ENCODE results near the gene DRAM1. TPM values are rescaled to one million over a fixed set of nuclear protein-coding genes. Genes with fewer than 3 reads are reported as not detected.

Gene DRAM1
- total RNA-seq, 1 donor from 2014 or later = 1.2 TPM

GRCh38 chr12:101845137-101845711 lies 32.2 kb upstream of the DRAM1 start:
- no peak overlapping the region for H3K27ac ChIP-seq
- no peaks in the 10 kb centered on the region for H4K20me1 ChIP-seq (ENCODE audit: low read depth)
- H3K9me3 Mint-ChIP-seq = no peaks in the 10 kb centered on the region
- no peak overlapping the region for H3K27ac Mint-ChIP-seq
- H3K79me2 ChIP-seq (ENCODE audit: low read depth) = no peaks in the 10 kb centered on the region
- H2AFZ ChIP-seq (replicated peaks) = no peak overlapping the region
- no peak overlapping the region for H3K4me2 ChIP-seq
- H3K4me1 ChIP-seq = no peaks in the 10 kb centered on the region
- H3K4me1 Mint-ChIP-seq = peaks cover 9% of the 10 kb centered on the region
- no peak for TF ChIP-seq EZH2phosphoT487 (IDR thresholded peaks at IDR 0.05)
- TF ChIP-seq CTCF (IDR thresholded peaks at IDR 0.05) = no peak
- TF ChIP-seq EZH2 (IDR thresholded peaks at IDR 0.05) = no peak
- DNase-seq (ENCODE audit: low spot score) = no peak
- no peaks in the 10 kb centered on the region for H3K9me3 ChIP-seq (ENCODE audit: low read depth)
- no peak overlapping the region for H3K4me3 ChIP-seq
- no peaks in the 10 kb centered on the region for H3K27me3 Mint-ChIP-seq (ENCODE audit: insufficient read depth, low read depth)
- H3K27me3 ChIP-seq = no peaks in the 10 kb centered on the region
- H3F3A ChIP-seq (ENCODE audit: low read depth) = no peaks in the 10 kb centered on the region
- H3K36me3 Mint-ChIP-seq = no peaks in the 10 kb centered on the region
- H3K4me3 Mint-ChIP-seq = no peak overlapping the region
- H3K9ac ChIP-seq = no peak overlapping the region
- no peaks in the 10 kb centered on the region for H3K36me3 ChIP-seq

GRCh38 chr12:101847325-101847724 lies 30.1 kb upstream of the DRAM1 start:
- Histone ChIP-seq H3K9ac (no peak overlapping the region), H3F3A (ENCODE audit: low read depth) (no peaks in the 10 kb centered on the region), H3K4me1 (no peaks in the 10 kb centered on the region), H3K79me2 (ENCODE audit: low read depth) (no peaks in the 10 kb centered on the region), H3K27ac (no peak overlapping the region), H2AFZ (replicated peaks) (no peak overlapping the region), H4K20me1 (ENCODE audit: low read depth) (no peaks in the 10 kb centered on the region), H3K9me3 (ENCODE audit: low read depth) (no peaks in the 10 kb centered on the region), H3K4me2 (no peak overlapping the region), H3K27me3 (no peaks in the 10 kb centered on the region), H3K4me3 (no peak overlapping the region), H3K36me3 (no peaks in the 10 kb centered on the region)
- TF ChIP-seq EZH2 (IDR thresholded peaks at IDR 0.05) = no peak
- TF ChIP-seq CTCF (IDR thresholded peaks at IDR 0.05) = no peak
- TF ChIP-seq EZH2phosphoT487 (IDR thresholded peaks at IDR 0.05) = no peak
- Mint-ChIP-seq H3K4me1 (peaks cover 9% of the 10 kb centered on the region), H3K36me3 (no peaks in the 10 kb centered on the region), H3K9me3 (no peaks in the 10 kb centered on the region), H3K27me3 (ENCODE audit: insufficient read depth, low read depth) (no peaks in the 10 kb centered on the region), H3K4me3 (no peak overlapping the region), H3K27ac (no peak overlapping the region)
- DNase-seq (ENCODE audit: low spot score) = no peak

GRCh38 chr12:101850199-101850598 lies 27.2 kb upstream of the DRAM1 start:
- H3K79me2 ChIP-seq (ENCODE audit: low read depth) = no peaks in the 10 kb centered on the region
- peaks cover 4% of the 10 kb centered on the region for H3K4me1 Mint-ChIP-seq
- no peaks in the 10 kb centered on the region for H3K36me3 Mint-ChIP-seq
- no peaks in the 10 kb centered on the region for H3K36me3 ChIP-seq
- no peaks in the 10 kb centered on the region for H3F3A ChIP-seq (ENCODE audit: low read depth)
- no peak overlapping the region for H3K27ac Mint-ChIP-seq
- no peak overlapping the region for H3K27ac ChIP-seq
- no peaks in the 10 kb centered on the region for H3K27me3 ChIP-seq
- DNase-seq (ENCODE audit: low spot score) = no peak
- no peak overlapping the region for H3K9ac ChIP-seq
- H3K9me3 ChIP-seq (ENCODE audit: low read depth) = no peaks in the 10 kb centered on the region
- no peak for TF ChIP-seq CTCF (IDR thresholded peaks at IDR 0.05)
- no peak for TF ChIP-seq EZH2 (IDR thresholded peaks at IDR 0.05)
- TF ChIP-seq EZH2phosphoT487 (IDR thresholded peaks at IDR 0.05) = no peak
- no peak overlapping the region for H3K4me3 Mint-ChIP-seq
- H3K4me2 ChIP-seq = no peak overlapping the region
- no peak overlapping the region for H2AFZ ChIP-seq (replicated peaks)
- no peaks in the 10 kb centered on the region for H3K9me3 Mint-ChIP-seq
- H3K27me3 Mint-ChIP-seq (ENCODE audit: insufficient read depth, low read depth) = peaks cover 4% of the 10 kb centered on the region
- H3K4me3 ChIP-seq = no peak overlapping the region
- no peaks in the 10 kb centered on the region for H3K4me1 ChIP-seq
- no peaks in the 10 kb centered on the region for H4K20me1 ChIP-seq (ENCODE audit: low read depth)
